Neural progenitor cell (in vitro differentiated cells): ENCODE results near the gene PRRC2A.

Source experiments
- CTCF ChIP-seq: fragments of 200-600 bp; sonication (generic); IDR thresholded peaks from 2 replicates; pipeline ENCODE4 v1.5.1; 2017; ENCODE audit warnings: antibody characterized with exemption, mild to moderate bottlenecking
- EZH2phosphoT487 ChIP-seq: fragments of 200-600 bp; sonication (generic); IDR thresholded peaks from 2 replicates; pipeline ENCODE4 v1.6.1; 2017; ENCODE audit warnings: antibody characterized with exemption

- TF ChIP-seq CTCF (no peak), EZH2phosphoT487 (no peak)
These were observed 22.5 kb downstream of the PRRC2A start for GRCh38 chr6:31642798-31643570.
